Ovary (tissue), 9 donors: ENCODE measurements around the gene SLC27A5. TPM values are rescaled to one million over a fixed set of nuclear protein-coding genes. Genes with fewer than 3 reads are reported as not detected.

Experiments used
- DNase-seq, 5 donors: peaks; one replicate each; pipeline ENCODE4 v3.0.0-alpha.2; 2019 to 2020
- H3K27ac ChIP-seq, 2 donors: fragments of 200-600 bp; one replicate each; pipeline versions ENCODE4 v1.5.1 to v1.8.0; 2019 to 2022
- H3K27me3 ChIP-seq: fragments of 200-600 bp; one replicate; pipeline ENCODE4 v1.8.0; 2022
- H3K36me3 ChIP-seq: fragments of 200-600 bp; sonication (generic); one replicate; pipeline ENCODE4 v1.5.1; 2019
- H3K4me1 ChIP-seq: one replicate; pipeline ENCODE4 v1.8.1; 2013; ENCODE audit warnings: mild to moderate bottlenecking, moderate library complexity; ENCODE audit not compliant: insufficient read depth
- H3K4me3 ChIP-seq: fragments of 200-600 bp; sonication (generic); one replicate; pipeline ENCODE4 v1.5.1; 2017
- H3K9me3 ChIP-seq, 2 donors: fragments of 200-600 bp in 1 of 2; sonication (generic) in 1 of 2; one replicate each; pipeline versions ENCODE4 v1.5.1 to v1.8.1; 2013 to 2019; ENCODE audit warnings: mild to moderate bottlenecking in 1 of 2, moderate library complexity in 1 of 2
- CTCF ChIP-seq, 3 donors: fragments of 450-650 bp in 2 of 3; fragments of 200-600 bp in 1 of 3; IDR thresholded peaks; one replicate each; pipeline versions ENCODE4 v1.5.1 to v1.8.0; 2016 to 2022; ENCODE audit warnings: antibody characterized with exemption in 3 of 3, mild to moderate bottlenecking in 1 of 3
- EP300 ChIP-seq: sonication (generic); formaldehyde crosslinking; IDR thresholded peaks from one replicate; pipeline ENCODE4 v1.6.1; 2017; ENCODE audit warnings: antibody characterized with exemption
- POLR2A ChIP-seq: fragments of 450-650 bp; IDR thresholded peaks from one replicate; pipeline ENCODE4 v1.6.1; 2017; ENCODE audit warnings: antibody characterized with exemption, mild to moderate bottlenecking, moderate library complexity
- WGBS, 3 donors: extraction: QIAGEN DNeasy Blood & Tissue Kit in 1 of 3; methylation state at CpG; one replicate each; pipeline versions ENCODE4 v1.1.5 to v1.1.7; 2013 to 2017; 5-methylcytosine and 5-hydroxymethylcytosine counted together
- intact Hi-C, 4 donors: fragments of 100-400 bp; cut with DNase I; formaldehyde crosslinking; loops; one replicate each; pipeline versions ENCODE4 v1.11.0 to v1.15.1; 2022 to 2023
- polyA plus RNA-seq, 2 donors: library from polyadenylated mRNA; stranded (reverse); fragments of 200-250 nt in 1 of 2; fragments of 350-450 nt in 1 of 2; fragmentation: Illumina TruSeq in 1 of 2; extraction: RNeasy Lipid Tissue Mini Kit (QIAGEN cat#74804) in 1 of 2; gene quantifications; one replicate each; pipeline ENCODE4 v1.2.3, GENCODE V29; 2013 to 2014
- total RNA-seq, 7 donors: library from RNA; depleted of rRNA in 2 of 7; stranded (reverse); fragments of >200 nt in 2 of 7; fragmentation: NEBNext Ultra II Directional in 3 of 7; extraction: Animal tissue kit (Norgen Biotek cat#: 25700) in 3 of 7; gene quantifications; one replicate each; pipeline versions ENCODE4 v1.1.0 to v1.2.4, GENCODE V29; 2016 to 2023
- donor health status: DM: no; HTN: no; CAD: no; lungs with moderate emphysema.
- donor health status: DM: no; HTN: no; CAD: no.
- donor health status: Bipolar disorder and iron deficiency.
- donor health status: DM: yes; HTN: yes; CAD: no.
- donor health status: DM: no; HTN: no; CAD: no.
- donor health status: DM: yes; HTN: yes; CAD: no.

Gene SLC27A5
- total and polyA plus RNA-seq, 9 donors, result 0.70 to 14.8 (median 11.1) TPM

- Histone ChIP-seq H3K9me3 (no peaks in the 10 kb centered on the region), H3K4me3 (no peak overlapping the region), H3K4me1 (peaks cover 6% of the 10 kb centered on the region), H3K27me3 (no peaks in the 10 kb centered on the region), H3K36me3 (no peaks in the 10 kb centered on the region), H3K27ac (peak overlapping the region in 1 of 2 donors; percentile 91)
- DNase-seq, result no peak
- intact Hi-C loops, result no loop called here
- TF ChIP-seq CTCF (IDR thresholded peaks at IDR 0.05) (no peak), EP300 (no peak), POLR2A (no peak)
- WGBS, 3 donors, result 84 to 88% (median 87%) methylated on average over 15 of the region's 15 CpGs
Observed at GRCh38 chr19:58477130-58477529, 34.7 kb downstream of the SLC27A5 start.

- Histone ChIP-seq H3K4me1 (peaks cover 6% of the 10 kb centered on the region), H3K36me3 (no peaks in the 10 kb centered on the region), H3K4me3 (peak overlapping the region; percentile 70), H3K9me3 (no peaks in the 10 kb centered on the region), H3K27me3 (no peaks in the 10 kb centered on the region), H3K27ac (peak overlapping the region; percentile 73 to 91)
- 2 to 3% (median 2%) methylated on average over 27 of the region's 27 CpGs for WGBS, 3 donors
- no peak for DNase-seq
- intact Hi-C loops, result no loop called here
- TF ChIP-seq POLR2A (no peak), EP300 (no peak), CTCF (IDR thresholded peaks at IDR 0.05) (no peak)
Observed at GRCh38 chr19:58476498-58477015, 35.2 kb downstream of the SLC27A5 start.

DNA sequence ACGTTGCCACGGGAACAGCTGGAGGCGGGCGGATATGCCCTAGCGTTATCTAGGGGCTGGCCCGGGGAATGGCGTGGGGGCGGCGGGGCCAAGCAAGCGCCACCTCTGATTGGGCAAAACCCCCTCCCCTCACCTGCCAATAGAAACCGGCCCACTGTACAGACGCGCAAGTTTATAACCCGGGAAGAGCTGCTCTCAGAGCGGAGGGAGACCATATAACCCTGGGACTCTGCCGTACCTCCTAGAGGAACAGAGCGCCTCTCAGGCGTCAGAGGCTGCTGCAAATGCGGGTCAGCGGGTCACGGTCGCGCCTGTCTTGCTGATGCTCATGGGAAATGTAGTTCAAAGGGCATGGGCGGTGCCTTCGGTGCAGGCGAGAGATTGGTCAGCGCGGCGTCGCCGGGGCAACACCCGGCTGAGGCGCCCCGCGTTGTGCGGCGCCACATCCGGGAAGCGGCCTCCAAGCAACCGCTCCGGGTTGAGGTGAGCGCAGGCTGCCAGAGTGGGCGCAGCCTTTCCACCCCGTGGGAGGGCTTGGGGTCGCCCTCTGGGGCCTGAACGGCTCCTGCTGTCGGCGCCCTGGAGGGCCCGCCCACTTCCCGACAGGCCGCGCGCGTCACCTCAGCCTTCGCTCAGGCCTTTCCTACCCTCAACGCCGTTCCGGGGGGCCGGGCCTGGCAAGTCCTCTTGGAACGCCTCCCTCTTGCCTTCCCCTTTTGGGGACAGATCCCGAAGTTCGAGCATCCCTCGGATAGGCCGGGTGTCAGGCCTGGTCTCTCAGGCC is 35.9 kb downstream of the SLC27A5 start, which contains the start of gene ZNF446:
Gene ZNF446, plus strand, starts transcription at position 639 of the 784 bp plus-strand sequence. CDS start 867 bp downstream, outside the sequence.
- 0% methylated on average over 45 to 64 of the region's 64 CpGs for WGBS, 3 donors
- H3K4me3 ChIP-seq, result peak within 1 kb of the TSS; percentile 70
- TF ChIP-seq POLR2A, result peak; percentile 54
- peak in 1 of 3 donors; percentile 28 for TF ChIP-seq CTCF (IDR thresholded peaks at IDR 0.05)
- peak; percentile 64 for TF ChIP-seq EP300
- intact Hi-C loops, result no loop called here
- H3K27me3 ChIP-seq, result no peaks in the 10 kb centered on the region
- H3K27ac ChIP-seq, result peak within 1 kb of the TSS; percentile 73 to 91
- no peaks in the 10 kb centered on the region for H3K9me3 ChIP-seq
- H3K36me3 ChIP-seq, result no peaks in the 10 kb centered on the region
- H3K4me1 ChIP-seq, result peaks cover 6% of the 10 kb centered on the region
- peak; percentile 96 to 98 (median 97) for DNase-seq

DNA sequence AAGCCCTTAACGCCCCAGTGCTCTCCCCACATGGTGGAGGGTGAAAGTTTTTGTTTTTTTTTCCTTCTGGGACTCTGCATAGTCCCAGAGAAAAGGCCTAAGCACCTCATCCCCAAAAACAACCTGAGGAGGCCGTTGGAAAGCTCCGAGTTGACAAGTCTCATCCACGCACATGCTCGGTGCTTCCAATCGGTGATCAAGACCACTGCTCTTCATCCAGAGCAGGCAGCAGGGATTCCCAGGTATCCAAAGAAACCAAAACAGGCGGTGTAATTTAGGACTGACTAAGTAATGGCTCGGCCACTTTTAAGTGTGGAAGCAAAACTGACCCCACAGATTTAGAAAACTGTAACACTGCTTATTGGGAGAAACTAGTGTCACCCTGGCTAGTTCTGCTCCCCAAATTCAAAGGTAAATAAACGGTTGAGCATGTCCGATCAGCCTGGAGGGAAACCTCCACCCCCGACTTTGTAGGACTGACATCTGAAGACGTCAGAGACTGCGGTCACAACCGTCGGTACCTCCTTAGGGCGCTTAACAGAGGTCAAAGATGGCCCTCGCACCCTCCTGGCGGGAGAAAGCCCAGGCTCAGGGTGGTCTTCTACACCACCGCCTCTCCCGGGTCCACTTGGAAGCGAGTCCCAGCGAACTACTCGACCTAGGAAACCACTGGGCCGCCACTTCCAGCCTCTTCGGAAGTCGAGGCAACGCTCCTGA is 36.6 kb downstream of the SLC27A5 start:
- Histone ChIP-seq H3K4me1 (peaks cover 6% of the 10 kb centered on the region), H3K4me3 (peak overlapping the region; percentile 70), H3K9me3 (no peaks in the 10 kb centered on the region), H3K36me3 (no peaks in the 10 kb centered on the region), H3K27ac (peak overlapping the region; percentile 73 to 91), H3K27me3 (no peaks in the 10 kb centered on the region)
- 13 to 17% (median 16%) methylated on average over 21 to 27 of the region's 27 CpGs for WGBS, 3 donors
- no peak for DNase-seq
- intact Hi-C loops, result no loop called here
- no peak for TF ChIP-seq CTCF (IDR thresholded peaks at IDR 0.05)
- no peak for TF ChIP-seq POLR2A
- no peak for TF ChIP-seq EP300
